H1 (cell line): ENCODE measurements around the gene C18orf63. TPM values are rescaled to one million over a fixed set of nuclear protein-coding genes. Genes with fewer than 3 reads are reported as not detected.

Experiments used
- ASH2L ChIP-seq: fragments of 200-600, 300-600 bp; sonication (generic); IDR thresholded peaks from one replicate; pipeline ENCODE4 v1.7.1; 2017; ENCODE audit warnings: low read length
- EP300 ChIP-seq, 2 experiments: IDR thresholded peaks; 1 replicate in 1 of 2; 2 replicates in 1 of 2; pipeline ENCODE4 v1.6.1; 2011 to 2012; ENCODE audit warnings: low read depth in 2 of 2, low read length in 2 of 2, mild to moderate bottlenecking in 2 of 2, borderline replicate concordance in 1 of 2, inconsistent platforms in 1 of 2, moderate library complexity in 1 of 2
- polyA plus RNA-seq, 7 experiments: library from polyadenylated mRNA; depleted of rRNA in 3 of 7; stranded (reverse) in 5 of 7; unstranded in 2 of 7; fragments of >200 nt in 5 of 7; fragments of 200-250 nt in 2 of 7; gene quantifications; 1 replicate in 5 of 7; 2 replicates in 1 of 7; 4 replicates in 1 of 7; pipeline versions ENCODE4 v1.2.1 to v1.2.3, GENCODE V29; 2011 to 2013; ENCODE audit warnings: missing spikeins in 2 of 7, mixed read lengths in 2 of 7
- total RNA-seq: library from RNA; stranded (reverse); fragmentation: NEBNext Ultra II Directional; extraction: Animal tissue kit (Norgen Biotek cat#: 25700); gene quantifications from 2 replicates; pipeline ENCODE4 v1.2.1, GENCODE V29; 2021

The C18orf63 gene
- total and polyA plus RNA-seq, 2 of the 8 experiments (the other 6 are each of a cell fraction or from before 2014, with no cell fraction given): not detected

- TF ChIP-seq EP300 (IDR thresholded peaks at IDR 0.05; ENCODE audit: borderline replicate concordance in 1 of 2, low read depth in 2 of 2, low read length in 2 of 2) (no peak), ASH2L (no peak)
These were observed 45.4 kb downstream of the C18orf63 start (continued) for GRCh38 chr18:74360852-74361655.
